GM15510 (cell line): Measurements from ENCODE around the gene SERAC1.

Experiments used
- POLR2A ChIP-seq: IDR thresholded peaks from 3 replicates; pipeline ENCODE4 v1.6.1; 2011; ENCODE audit warnings: borderline replicate concordance; ENCODE audit not compliant: insufficient read length; ENCODE audit errors: extremely low read depth

Gene SERAC1

GRCh38 chr6:158175111-158175510 lies 7.0 kb upstream of the SERAC1 start:
- no peak for TF ChIP-seq POLR2A

DNA sequence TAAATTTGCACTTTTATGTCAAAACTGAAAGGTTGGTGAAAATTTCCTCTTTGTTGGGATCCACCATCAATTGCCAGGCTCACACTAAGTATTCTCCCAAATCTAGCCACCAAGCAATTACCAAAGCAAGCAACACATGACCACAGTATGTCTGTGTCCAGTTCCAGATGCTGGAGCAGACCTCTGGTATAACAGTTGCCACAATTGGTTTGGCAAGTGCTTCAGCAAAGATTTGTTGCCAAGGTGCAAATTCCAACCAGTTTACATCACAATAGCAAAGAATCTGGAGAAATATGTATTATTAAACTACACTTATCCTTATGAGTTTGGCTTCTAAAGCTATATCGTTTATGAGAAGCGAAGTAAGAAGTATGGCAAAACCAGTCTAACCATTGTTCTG lies 6.5 kb upstream of the SERAC1 start:
- TF ChIP-seq POLR2A: no peak

DNA sequence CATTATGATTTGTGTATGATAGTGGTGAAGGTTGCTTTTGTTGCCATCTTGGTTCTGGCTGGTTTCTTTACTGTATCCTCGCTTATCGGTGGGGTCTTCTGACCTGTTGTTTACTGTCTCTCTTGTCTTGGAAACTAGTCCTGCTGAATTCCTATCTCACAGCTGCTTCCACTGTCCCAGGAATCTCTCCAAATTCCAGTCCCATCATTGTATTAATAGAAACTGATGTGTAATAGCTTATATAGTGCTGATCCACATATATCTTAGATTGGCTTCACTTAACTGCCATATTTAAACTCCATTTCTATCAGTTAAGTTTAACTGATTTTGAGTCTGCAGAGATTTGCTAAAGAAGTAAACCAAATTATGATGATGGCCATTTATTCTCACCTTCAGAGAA lies 6.0 kb upstream of the SERAC1 start:
- no peak for TF ChIP-seq POLR2A

GRCh38 chr6:158172001-158172400 lies 3.9 kb upstream of the SERAC1 start:
- no peak for TF ChIP-seq POLR2A

DNA sequence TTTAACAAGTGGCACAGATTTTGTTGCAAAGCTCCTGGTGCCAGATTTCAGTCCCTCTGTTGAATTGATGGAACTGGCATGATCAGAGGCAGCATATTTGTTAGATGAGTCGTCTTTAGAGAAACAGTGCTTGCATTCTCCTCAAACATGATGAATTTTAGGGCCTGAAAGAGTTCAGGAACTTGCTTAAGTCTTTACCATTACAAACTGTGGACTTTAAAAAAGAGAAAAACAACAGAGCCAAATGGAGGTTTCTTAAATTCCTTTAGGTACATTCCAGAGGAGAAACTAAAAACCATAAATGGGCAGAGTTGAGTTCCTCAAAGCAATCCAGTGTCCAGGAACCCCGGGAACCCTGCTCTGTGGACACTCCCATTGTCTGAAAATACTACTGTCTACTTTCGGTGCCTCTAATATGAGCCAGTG lies 2.6 kb upstream of the SERAC1 start:
- TF ChIP-seq POLR2A: no peak

GRCh38 chr6:158165919-158166416 lies 2.1 kb downstream of the SERAC1 start:
- no peak for TF ChIP-seq POLR2A

DNA sequence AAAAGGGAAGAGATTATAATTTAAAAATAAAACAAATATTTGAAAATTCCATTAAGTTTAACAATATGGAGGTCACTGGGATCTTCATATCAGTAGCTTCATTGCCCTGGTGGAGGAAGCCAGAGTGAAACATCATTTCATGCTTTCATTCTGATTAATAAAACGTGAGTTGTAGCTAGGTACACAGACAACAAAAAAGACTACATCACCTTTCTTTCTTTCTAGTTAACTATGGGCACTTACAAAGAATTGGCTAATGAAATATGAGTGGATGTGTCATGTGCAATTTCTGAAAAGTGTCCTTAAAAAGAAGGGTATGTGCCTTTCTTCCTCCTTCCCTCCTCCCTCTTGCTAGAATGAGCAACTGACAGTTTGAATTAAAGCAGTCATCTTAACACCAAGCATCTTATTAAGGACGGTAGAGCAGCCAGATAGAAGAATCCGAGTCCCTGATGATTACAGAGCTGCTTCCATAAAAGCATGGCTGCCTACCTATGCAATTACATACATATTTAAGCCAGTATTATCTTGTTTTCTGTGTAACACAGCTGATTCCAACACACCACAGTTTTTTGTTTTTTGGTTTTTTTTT lies 3.4 kb downstream of the SERAC1 start:
- TF ChIP-seq POLR2A: no peak

GRCh38 chr6:158161566-158162254 lies 6.4 kb downstream of the SERAC1 start:
- TF ChIP-seq POLR2A: no peak

GRCh38 chr6:158160932-158161539 lies 7.0 kb downstream of the SERAC1 start:
- TF ChIP-seq POLR2A: no peak

DNA sequence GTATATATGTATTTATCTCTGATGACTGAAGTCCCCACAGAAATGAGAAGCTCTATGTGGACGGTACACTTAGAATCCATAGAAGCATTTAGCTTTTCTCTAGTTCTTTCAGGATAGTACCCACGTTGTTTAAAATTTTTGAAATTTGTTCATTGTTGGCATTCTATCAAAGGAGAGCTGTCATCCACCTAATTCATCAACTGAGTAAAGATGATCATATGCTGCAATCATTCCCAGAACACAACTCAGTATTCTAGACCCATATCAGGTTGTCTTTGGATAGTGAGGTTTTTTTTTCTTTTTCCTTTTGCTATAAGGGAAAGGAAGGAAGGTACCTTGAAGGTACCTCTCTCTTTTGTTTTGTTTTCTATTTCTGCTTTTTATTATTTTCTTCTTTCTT lies 9.3 kb downstream of the SERAC1 start:
- TF ChIP-seq POLR2A: no peak

DNA sequence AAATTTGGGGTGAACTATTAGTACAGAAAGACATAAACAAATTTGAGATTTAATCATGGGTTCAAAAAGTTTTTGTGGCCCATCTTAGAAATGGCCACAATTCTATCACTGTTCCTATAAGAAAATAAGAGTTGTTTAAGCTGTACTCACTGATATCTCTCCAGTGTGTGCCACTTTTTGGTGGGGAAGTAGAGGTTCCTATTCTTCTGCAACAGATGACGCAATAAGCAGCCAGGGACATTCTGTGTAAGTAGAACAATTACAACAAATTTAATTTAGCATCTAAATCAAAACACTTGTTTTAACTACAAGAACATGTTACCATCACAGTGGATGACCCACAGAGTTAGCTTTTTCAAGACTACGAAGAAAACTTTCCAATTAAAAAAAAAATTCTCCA lies 9.9 kb downstream of the SERAC1 start:
- TF ChIP-seq POLR2A: no peak

GRCh38 chr6:158157064-158157764 lies 10.8 kb downstream of the SERAC1 start:
- no peak for TF ChIP-seq POLR2A

DNA sequence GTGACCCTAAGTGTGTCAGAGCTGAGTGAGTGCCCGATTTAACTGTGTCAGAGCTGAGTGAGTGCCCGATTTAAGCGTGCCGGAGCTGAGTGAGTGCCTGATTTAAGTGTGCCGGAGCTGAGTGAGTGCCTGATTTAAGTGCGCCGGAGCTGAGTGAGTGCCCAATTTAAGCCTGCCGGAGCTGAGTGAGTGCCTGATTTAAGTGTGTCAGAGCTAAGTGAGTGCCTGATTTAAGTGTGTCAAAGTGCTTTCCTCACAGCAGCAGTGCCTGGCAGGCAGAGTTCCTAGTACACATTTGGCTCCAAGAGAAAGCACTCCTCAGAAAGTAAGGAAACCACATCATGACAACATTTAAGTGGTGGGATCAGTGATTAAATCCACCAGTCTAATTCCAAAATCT lies 13.2 kb downstream of the SERAC1 start:
- no peak for TF ChIP-seq POLR2A

- no peak for TF ChIP-seq POLR2A
These were observed 14.5 kb downstream of the SERAC1 start for GRCh38 chr6:158153576-158153975.

DNA sequence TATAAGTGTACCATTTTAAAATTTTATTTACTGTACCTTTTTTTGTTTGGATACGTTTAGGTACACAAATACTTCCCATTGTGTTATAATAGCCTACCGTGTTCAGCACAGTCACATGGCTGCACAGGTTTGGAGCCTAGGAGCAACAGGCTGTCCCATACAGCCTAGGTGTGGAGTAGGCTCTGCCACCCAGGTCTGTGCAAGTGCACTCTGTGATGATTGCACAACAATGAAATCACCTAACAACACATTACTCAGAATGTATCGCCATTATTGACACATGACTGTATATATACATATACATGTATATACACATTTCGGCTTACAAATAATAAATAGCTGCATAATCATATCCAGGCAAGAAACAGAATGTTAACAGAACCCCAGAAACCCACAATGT lies 15.4 kb downstream of the SERAC1 start:
- TF ChIP-seq POLR2A: no peak

GRCh38 chr6:158150701-158151100 lies 17.4 kb downstream of the SERAC1 start:
- TF ChIP-seq POLR2A: no peak

DNA sequence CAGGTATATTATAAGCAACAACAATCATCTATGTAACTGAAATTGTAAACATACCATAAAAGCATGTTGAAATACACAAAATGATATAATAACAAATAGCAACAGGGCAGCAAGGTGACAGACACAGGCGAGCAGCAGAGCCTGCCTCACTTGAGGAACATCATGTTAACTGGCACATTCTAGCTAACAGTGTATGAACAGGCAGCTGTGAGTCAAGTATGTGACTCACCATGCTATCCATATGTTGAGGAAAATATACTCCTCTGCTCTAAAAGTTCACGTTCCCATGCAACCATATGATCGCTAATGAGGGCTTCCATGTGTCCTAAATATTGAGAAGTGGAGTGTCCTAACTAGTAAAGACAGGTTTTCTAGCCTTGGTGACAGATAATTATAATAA lies 18.4 kb downstream of the SERAC1 start:
- TF ChIP-seq POLR2A: no peak
